ENCODE measurements around the gene PAQR7. TPM values are rescaled to one million over a fixed set of nuclear protein-coding genes. Genes with fewer than 3 reads are reported as not detected.

PAQR7 gene
- polyA plus RNA-seq, 1 experiment: 12.6 TPM

DNA sequence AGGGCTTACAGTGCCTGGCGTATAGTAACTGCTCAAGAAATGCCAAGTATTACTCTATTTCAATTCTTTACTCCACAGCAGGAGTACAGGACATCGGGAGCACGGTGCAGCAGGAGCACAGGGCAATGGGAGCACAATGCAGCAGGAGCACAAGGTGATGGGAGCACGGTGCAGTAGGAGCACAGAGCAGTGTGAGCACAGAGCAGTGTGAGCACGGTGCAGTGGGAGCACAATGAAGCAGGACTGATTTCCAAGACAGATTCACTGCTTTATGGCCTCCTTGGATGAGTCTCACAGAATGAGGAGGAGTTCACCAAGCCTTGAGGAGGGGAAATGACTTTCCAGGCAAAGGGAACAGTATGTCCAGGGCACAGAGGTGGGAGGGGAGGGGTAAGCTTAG lies 5.0 kb upstream of the PAQR7 start:
- no peak for DNase-seq (ENCODE audit: low read depth)
- CTCF ChIA-PET: interaction anchor here (2.3 kb wide), 1 partner anchor 9 kb away, joined by 12 read pairs; no protein-coding TSS in a partner anchor
- POLR2A ChIA-PET: no interaction called here
- Histone ChIP-seq H3K4me3 (ENCODE audit: low read depth, low read length) (no peak overlapping the region), H3K36me3 (ENCODE audit: control insufficient read depth, insufficient read depth, low read length) (no peaks in the 10 kb centered on the region; the same call in 1 of the 2 replicates), H3K27me3 (ENCODE audit: control insufficient read depth, insufficient read depth, low read length) (no peaks in the 10 kb centered on the region)
- TF ChIP-seq, protein P1, sequence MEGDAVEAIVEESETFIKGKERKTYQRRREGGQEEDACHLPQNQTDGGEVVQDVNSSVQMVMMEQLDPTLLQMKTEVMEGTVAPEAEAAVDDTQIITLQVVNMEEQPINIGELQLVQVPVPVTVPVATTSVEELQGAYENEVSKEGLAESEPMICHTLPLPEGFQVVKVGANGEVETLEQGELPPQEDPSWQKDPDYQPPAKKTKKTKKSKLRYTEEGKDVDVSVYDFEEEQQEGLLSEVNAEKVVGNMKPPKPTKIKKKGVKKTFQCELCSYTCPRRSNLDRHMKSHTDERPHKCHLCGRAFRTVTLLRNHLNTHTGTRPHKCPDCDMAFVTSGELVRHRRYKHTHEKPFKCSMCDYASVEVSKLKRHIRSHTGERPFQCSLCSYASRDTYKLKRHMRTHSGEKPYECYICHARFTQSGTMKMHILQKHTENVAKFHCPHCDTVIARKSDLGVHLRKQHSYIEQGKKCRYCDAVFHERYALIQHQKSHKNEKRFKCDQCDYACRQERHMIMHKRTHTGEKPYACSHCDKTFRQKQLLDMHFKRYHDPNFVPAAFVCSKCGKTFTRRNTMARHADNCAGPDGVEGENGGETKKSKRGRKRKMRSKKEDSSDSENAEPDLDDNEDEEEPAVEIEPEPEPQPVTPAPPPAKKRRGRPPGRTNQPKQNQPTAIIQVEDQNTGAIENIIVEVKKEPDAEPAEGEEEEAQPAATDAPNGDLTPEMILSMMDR (IDR thresholded peaks at IDR 0.05; ENCODE audit: insufficient read depth, low read depth, low read length): no peak

DNA sequence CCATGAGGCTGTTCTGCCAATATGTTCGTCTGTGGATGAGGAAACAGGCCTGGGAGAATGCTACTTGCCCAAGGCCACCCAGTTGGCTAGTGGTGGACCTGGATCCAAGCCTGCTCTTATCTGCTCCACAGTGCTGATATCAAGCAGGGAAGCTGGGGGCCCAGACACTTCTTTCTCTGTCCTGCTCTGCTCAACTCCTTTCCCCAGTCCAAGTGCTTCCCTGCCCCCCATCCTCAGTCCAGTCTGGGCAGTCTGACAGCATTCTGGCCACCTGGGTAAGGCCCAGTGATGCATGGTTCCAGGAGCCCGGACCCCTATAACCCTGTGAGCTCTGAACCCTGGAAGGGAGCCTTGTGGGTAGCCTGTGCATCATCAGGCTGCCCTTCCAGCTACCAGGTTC lies 4.2 kb upstream of the PAQR7 start:
- CTCF ChIA-PET: interaction anchor here (1.4 to 2.3 kb wide), 2 partner anchors 10 to 13 kb away, joined by 3 to 12 read pairs; no protein-coding TSS in a partner anchor
- TF ChIP-seq, protein P1 (IDR thresholded peaks at IDR 0.05; ENCODE audit: insufficient read depth, low read depth, low read length): no peak

GRCh38 chr1:25878690-25879089 lies 3.2 kb upstream of the PAQR7 start:
- no peaks in the 10 kb centered on the region; the same call in 1 of the 2 replicates for H3K36me3 ChIP-seq (ENCODE audit: control insufficient read depth, insufficient read depth, low read length)
- ChIA-PET POLR2A (no interaction called here), CTCF (interaction anchor here (0.6 to 1.4 kb wide), 2 partner anchors 12 to 13 kb away, joined by 3 read pairs; no protein-coding TSS in a partner anchor)
- H3K27me3 ChIP-seq (ENCODE audit: control insufficient read depth, insufficient read depth, low read length): no peaks in the 10 kb centered on the region
- TF ChIP-seq, protein P1 (IDR thresholded peaks at IDR 0.05; ENCODE audit: insufficient read depth, low read depth, low read length): no peak
- DNase-seq (ENCODE audit: low read depth): no peak
- H3K4me3 ChIP-seq (ENCODE audit: low read depth, low read length): no peak overlapping the region

More for the DNA sequence above, 4.2 kb upstream of the PAQR7 start:
- Histone ChIP-seq H3K4me3 (ENCODE audit: low read depth, low read length) (no peak overlapping the region), H3K27me3 (ENCODE audit: control insufficient read depth, insufficient read depth, low read length) (no peaks in the 10 kb centered on the region), H3K36me3 (ENCODE audit: control insufficient read depth, insufficient read depth, low read length) (no peaks in the 10 kb centered on the region; the same call in 1 of the 2 replicates)
- POLR2A ChIA-PET: interaction anchor here (0.7 kb wide), 1 partner anchor 13 kb away, joined by 3 read pairs; no protein-coding TSS in a partner anchor
- DNase-seq (ENCODE audit: low read depth): no peak

DNA sequence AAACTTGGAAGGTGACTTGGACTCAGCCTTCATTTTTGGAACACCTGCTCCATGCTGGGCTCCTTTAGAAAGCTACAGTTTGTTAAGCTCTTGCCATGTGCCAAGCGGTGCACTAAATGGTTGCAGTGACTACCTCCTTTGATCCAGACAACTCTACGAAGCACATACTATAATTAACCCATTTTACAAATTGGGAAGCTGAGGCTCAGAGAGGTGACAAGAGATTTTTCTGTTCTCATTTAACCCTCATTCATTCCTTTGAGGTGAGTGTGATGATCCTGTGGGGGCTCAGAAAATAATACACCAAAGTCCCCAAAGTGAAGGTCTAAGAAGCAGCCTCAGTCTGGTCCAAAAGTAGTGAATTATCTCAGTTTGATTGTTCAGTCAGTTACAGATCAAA lies 1.6 kb upstream of the PAQR7 start:
- no peak for DNase-seq (ENCODE audit: low read depth)
- CTCF ChIA-PET: no interaction called here
- POLR2A ChIA-PET: no interaction called here
- no peak overlapping the region for H3K4me3 ChIP-seq (ENCODE audit: low read depth, low read length)
- H3K27me3 ChIP-seq (ENCODE audit: control insufficient read depth, insufficient read depth, low read length): no peaks in the 10 kb centered on the region
- TF ChIP-seq, protein P1 (IDR thresholded peaks at IDR 0.05; ENCODE audit: insufficient read depth, low read depth, low read length): no peak
- no peaks in the 10 kb centered on the region; the same call in 1 of the 2 replicates for H3K36me3 ChIP-seq (ENCODE audit: control insufficient read depth, insufficient read depth, low read length)

DNA sequence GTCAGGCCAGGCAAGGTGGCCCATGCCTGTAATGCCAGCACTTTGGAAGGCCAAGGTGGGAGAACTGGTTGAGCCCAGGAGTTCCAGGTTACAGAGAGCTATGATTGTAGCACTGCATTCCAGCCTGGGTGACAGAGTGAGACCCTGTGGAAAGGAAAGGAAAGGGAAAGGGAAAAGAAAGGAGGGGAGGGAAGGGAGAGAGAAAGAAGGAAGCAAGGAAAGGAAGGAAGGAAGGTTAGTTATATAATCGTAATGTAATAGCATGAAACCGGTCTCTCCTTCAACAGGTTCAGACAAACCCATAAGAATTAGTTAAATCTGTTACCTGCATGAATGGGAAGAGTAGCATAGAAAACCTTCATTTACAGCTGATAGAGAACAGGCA lies 1.2 kb upstream of the PAQR7 start:
- POLR2A ChIA-PET: no interaction called here
- no peak for DNase-seq (ENCODE audit: low read depth)

More for the DNA sequence above, 1.2 kb upstream of the PAQR7 start:
- TF ChIP-seq, protein P1 (IDR thresholded peaks at IDR 0.05; ENCODE audit: insufficient read depth, low read depth, low read length): no peak
- no peaks in the 10 kb centered on the region for H3K27me3 ChIP-seq (ENCODE audit: control insufficient read depth, insufficient read depth, low read length)
- no peak overlapping the region for H3K4me3 ChIP-seq (ENCODE audit: low read depth, low read length)
- CTCF ChIA-PET: interaction anchor here (1.2 to 2.6 kb wide), 2 partner anchors 13 to 118 kb away, joined by 3 to 12 read pairs; no protein-coding TSS in a partner anchor
- peaks cover 2% of the 10 kb centered on the region for H3K36me3 ChIP-seq (ENCODE audit: control insufficient read depth, insufficient read depth, low read length)
